GM13977 (cell line): ENCODE measurements around the gene GNB3.
"Not testable (repeated sequence)": the region's sequence is repeated elsewhere in the genome, so short reads cannot be mapped to it uniquely, and the experiment has no call there.

Experiments
- DNase-seq: peaks from one replicate; pipeline ENCODE4 v3.0.0; 2012; ENCODE audit warnings: low spot score
- CTCF ChIP-seq: IDR thresholded peaks from 2 replicates; pipeline ENCODE4 v1.5.1; 2012; ENCODE audit warnings: mild to moderate bottlenecking, control low read depth; ENCODE audit not compliant: insufficient read depth; ENCODE audit errors: extremely low read depth, missing control alignments
- in situ Hi-C: fragments of 300-500 bp; cut with MboI; formaldehyde crosslinking; loops from one replicate; pipeline ENCODE4 v1.12.0; 2022; ENCODE audit warnings: low sequenced_read_pairs, low pct_unique_long_range_greater_than_20kb, mixed read lengths, inconsistent platforms; ENCODE audit not compliant: unreplicated experiment

The GNB3 gene

GRCh38 chr12:6883252-6883651, 42.5 kb downstream of the GNB3 start:
- no peak for TF ChIP-seq CTCF
- in situ Hi-C loops: no loop called here
- DNase-seq: no peak

GRCh38 chr12:6883683-6884082, 43.0 kb downstream of the GNB3 start:
- in situ Hi-C loops: no loop called here
- no peak for TF ChIP-seq CTCF
- DNase-seq: no peak

GRCh38 chr12:6884539-6884938, 43.8 kb downstream of the GNB3 start:
- DNase-seq: no peak
- in situ Hi-C loops: no loop called here
- TF ChIP-seq CTCF: no peak

- in situ Hi-C loops, DNase-seq: not testable (repeated sequence)
These were observed 45.7 kb downstream of the GNB3 start for GRCh38 chr12:6886206-6886999.

- in situ Hi-C loops: no loop called here
These were observed 46.7 kb downstream of the GNB3 start for GRCh38 chr12:6887460-6887859.

GRCh38 chr12:6888360-6888759, 47.6 kb downstream of the GNB3 start:
- DNase-seq: no peak

More at GRCh38 chr12:6887460-6887859, 46.7 kb downstream of the GNB3 start:
- TF ChIP-seq CTCF: no peak
- no peak for DNase-seq

GRCh38 chr12:6888794-6889193, 48.1 kb downstream of the GNB3 start:
- in situ Hi-C loops, DNase-seq: not testable (repeated sequence)

More at GRCh38 chr12:6888360-6888759, 47.6 kb downstream of the GNB3 start:
- no peak for TF ChIP-seq CTCF
- in situ Hi-C loops: no loop called here

- in situ Hi-C loops, DNase-seq: not testable (repeated sequence)
These were observed 49.2 kb downstream of the GNB3 start for GRCh38 chr12:6889775-6890573.
